ENCODE data around the gene STOX2.

The STOX2 gene

GRCh38 chr4:183873409-183874185 is 31.5 kb upstream of the STOX2 start:
- H3K4me3 ChIP-seq (replicated peaks; ENCODE audit: low read depth, low read length) = no peak overlapping the region
- no peak for TF ChIP-seq CTCF (IDR thresholded peaks at IDR 0.05; ENCODE audit: low read length, missing control alignments)
- no peak for DNase-seq (ENCODE audit: low read depth)

GRCh38 chr4:183875251-183875825 is 29.8 kb upstream of the STOX2 start:
- TF ChIP-seq CTCF (IDR thresholded peaks at IDR 0.05; ENCODE audit: low read length, missing control alignments) = no peak
- no peak for DNase-seq (ENCODE audit: low read depth)
- no peak overlapping the region for H3K4me3 ChIP-seq (replicated peaks; ENCODE audit: low read depth, low read length)

- no peak for TF ChIP-seq CTCF (IDR thresholded peaks at IDR 0.05; ENCODE audit: low read length, missing control alignments)
- DNase-seq (ENCODE audit: low read depth) = peak; percentile 91
- peak overlapping the region; percentile 53 for H3K4me3 ChIP-seq (replicated peaks; ENCODE audit: low read depth, low read length)
Observed at GRCh38 chr4:183876268-183876934, 28.7 kb upstream of the STOX2 start.

GRCh38 chr4:183878251-183878970 is 26.7 kb upstream of the STOX2 start:
- H3K4me3 ChIP-seq (replicated peaks; ENCODE audit: low read depth, low read length) = no peak overlapping the region
- DNase-seq (ENCODE audit: low read depth) = no peak
- TF ChIP-seq CTCF (IDR thresholded peaks at IDR 0.05; ENCODE audit: low read length, missing control alignments) = no peak

- no peak for TF ChIP-seq CTCF (IDR thresholded peaks at IDR 0.05; ENCODE audit: low read length, missing control alignments)
- H3K4me3 ChIP-seq (replicated peaks; ENCODE audit: low read depth, low read length) = no peak overlapping the region
- no peak for DNase-seq (ENCODE audit: low read depth)
Observed at GRCh38 chr4:183885205-183885720, 19.8 kb upstream of the STOX2 start.

- no peak for DNase-seq (ENCODE audit: low read depth)
- H3K4me3 ChIP-seq (replicated peaks; ENCODE audit: low read depth, low read length) = no peak overlapping the region
- no peak for TF ChIP-seq CTCF (IDR thresholded peaks at IDR 0.05; ENCODE audit: low read length, missing control alignments)
Observed at GRCh38 chr4:183887351-183887750, 17.8 kb upstream of the STOX2 start.
